Ascending aorta (tissue), 2 donors: Measurements from ENCODE around the gene ECI1. TPM values are rescaled to one million over a fixed set of nuclear protein-coding genes. Genes with fewer than 3 reads are reported as not detected.

Experiments
- DNase-seq, 2 donors: peaks; one replicate each; pipeline ENCODE4 v3.0.0-alpha.2; 2019; ENCODE audit warnings: low spot score in 2 of 2
- H3K27ac ChIP-seq, 2 donors: fragments of 200-600 bp; sonication (generic); one replicate each; pipeline ENCODE4 v1.5.1; 2016 to 2017; ENCODE audit warnings: mild to moderate bottlenecking in 1 of 2
- H3K27me3 ChIP-seq: fragments of 200-600 bp; sonication (generic); one replicate; pipeline ENCODE4 v1.5.1; 2017
- H3K36me3 ChIP-seq, 2 donors: fragments of 200-600 bp; sonication (generic); one replicate each; pipeline ENCODE4 v1.5.1; 2016
- H3K4me1 ChIP-seq, 2 donors: fragments of 200-600 bp; sonication (generic); one replicate each; pipeline ENCODE4 v1.5.1; 2016 to 2017; ENCODE audit warnings: mild to moderate bottlenecking in 1 of 2
- H3K4me3 ChIP-seq, 2 donors: fragments of 200-600 bp; sonication (generic); one replicate each; pipeline ENCODE4 v1.5.1; 2016 to 2017; ENCODE audit warnings: mild to moderate bottlenecking in 1 of 2
- H3K9me3 ChIP-seq, 2 donors: fragments of 200-600 bp; sonication (generic); one replicate each; pipeline ENCODE4 v1.5.1; 2016
- CTCF ChIP-seq, 3 experiments: fragments of 200-600 bp in 2 of 3; fragments of 450-650 bp in 1 of 3; sonication (generic) in 2 of 3; IDR thresholded peaks; one replicate each; pipeline ENCODE4 v1.5.1; 2016 to 2019; ENCODE audit warnings: antibody characterized with exemption in 3 of 3, mild to moderate bottlenecking in 1 of 3, moderate library complexity in 1 of 3
- intact Hi-C: fragments of 100-400 bp; cut with DNase I; formaldehyde crosslinking; loops from one replicate; pipeline ENCODE4 v1.15.1; 2023
- total RNA-seq: library from RNA; depleted of rRNA; stranded (reverse); fragments of >200 nt; gene quantifications from one replicate; pipeline ENCODE4 v1.1.0, GENCODE V29; 2016

The ECI1 gene
- total RNA-seq, 1 donor from 2014 or later = 10.9 TPM

GRCh38 chr16:2207872-2208271 is 43.5 kb downstream of the ECI1 start:
- Histone ChIP-seq H3K9me3 (no peaks in the 10 kb centered on the region), H3K4me3 (no peak overlapping the region), H3K27ac (no peak overlapping the region), H3K4me1 (peaks cover 6 to 21% of the 10 kb centered on the region in 2 donors), H3K36me3 (peaks cover 18 to 36% of the 10 kb centered on the region in 2 donors), H3K27me3 (no peaks in the 10 kb centered on the region)
- no peak for TF ChIP-seq CTCF (IDR thresholded peaks at IDR 0.05)
- intact Hi-C loops = loop anchor here (5.0 kb wide), 2 partner anchors 59 to 596 kb away; partner anchors contain the start of genes CRAMP1, IFT140 and RNPS1
- DNase-seq = no peak

- Histone ChIP-seq H3K4me3 (peak overlapping the region in 1 of 2 donors; percentile 80), H3K4me1 (peaks cover 4 to 11% of the 10 kb centered on the region in 2 donors), H3K9me3 (no peaks in the 10 kb centered on the region), H3K36me3 (peaks cover 18 to 32% of the 10 kb centered on the region in 2 donors), H3K27ac (no peak overlapping the region), H3K27me3 (no peaks in the 10 kb centered on the region)
- TF ChIP-seq CTCF (IDR thresholded peaks at IDR 0.05) = no peak
- no peak for DNase-seq
- intact Hi-C loops = loop anchor here (5.0 kb wide), 2 partner anchors 60 to 595 kb away; partner anchors contain the start of genes CRAMP1, IFT140 and RNPS1
Measured at GRCh38 chr16:2206780-2207433, 44.5 kb downstream of the ECI1 start.

GRCh38 chr16:2206420-2206779 is 45.0 kb downstream of the ECI1 start:
- no peak for DNase-seq
- H3K27me3 ChIP-seq = no peaks in the 10 kb centered on the region
- H3K27ac ChIP-seq = no peak overlapping the region
- H3K4me3 ChIP-seq = peak overlapping the region; percentile 80 to 97
- TF ChIP-seq CTCF (IDR thresholded peaks at IDR 0.05) = no peak
- H3K4me1 ChIP-seq = peaks cover 4 to 11% of the 10 kb centered on the region in 2 donors
- intact Hi-C loops = loop anchor here (5.0 kb wide), 2 partner anchors 61 to 594 kb away; partner anchors contain the start of genes CRAMP1, IFT140 and RNPS1
- H3K36me3 ChIP-seq = peaks cover 18 to 32% of the 10 kb centered on the region in 2 donors
- no peaks in the 10 kb centered on the region for H3K9me3 ChIP-seq

GRCh38 chr16:2205967-2206313 is 45.4 kb downstream of the ECI1 start:
- Histone ChIP-seq H3K9me3 (no peaks in the 10 kb centered on the region), H3K27ac (peak overlapping the region; percentile 96 to 98), H3K36me3 (peaks cover 18 to 32% of the 10 kb centered on the region in 2 donors), H3K27me3 (no peaks in the 10 kb centered on the region), H3K4me1 (peaks cover 4 to 11% of the 10 kb centered on the region in 2 donors), H3K4me3 (peak overlapping the region; percentile 80 to 97)
- no peak for DNase-seq
- intact Hi-C loops = loop anchor here (1.0 to 5.0 kb wide), 5 partner anchors 9 to 594 kb away; partner anchors contain the start of genes CRAMP1, E4F1, IFT140 and RNPS1
- TF ChIP-seq CTCF (IDR thresholded peaks at IDR 0.05) = no peak

GRCh38 chr16:2205104-2205966 is 46.1 kb downstream of the ECI1 start, which contains the start of gene MLST8:
TSS of gene MLST8 (plus strand) at chr16:2205454. CDS start at chr16:2206086, 632 bp downstream.
- H3K27me3 ChIP-seq = no peaks in the 10 kb centered on the region
- H3K27ac ChIP-seq = peak within 1 kb of the TSS; percentile 96 to 98
- intact Hi-C loops = loop anchor here (1.0 to 5.0 kb wide), 5 partner anchors 10 to 593 kb away; partner anchors contain the start of genes CRAMP1, E4F1, IFT140 and RNPS1
- peak in 2 of 3 experiments; percentile 6 to 10 for TF ChIP-seq CTCF (IDR thresholded peaks at IDR 0.05)
- H3K36me3 ChIP-seq = peaks cover 18 to 32% of the 10 kb centered on the region in 2 donors
- peak; percentile 25 to 90 for DNase-seq
- H3K4me3 ChIP-seq = peak within 1 kb of the TSS; percentile 80 to 97
- H3K9me3 ChIP-seq = no peaks in the 10 kb centered on the region
- peaks cover 4 to 11% of the 10 kb centered on the region in 2 donors for H3K4me1 ChIP-seq
